Endodermal cell (in vitro differentiated cells): ENCODE data around the gene LDHA. TPM values are rescaled to one million over a fixed set of nuclear protein-coding genes. Genes with fewer than 3 reads are reported as not detected.

Experiments
- DNase-seq: peaks from one replicate; pipeline ENCODE4 v3.0.0-alpha.2; 2017
- H3K27ac ChIP-seq: 2 replicates; pipeline ENCODE4 v1.5.1; 2013; ENCODE audit warnings: mild to moderate bottlenecking, low read depth, low read length, moderate library complexity
- H3K27me3 ChIP-seq: 2 replicates; pipeline ENCODE4 v1.6.1; 2013; ENCODE audit warnings: mild to moderate bottlenecking, low read length, moderate library complexity; ENCODE audit not compliant: insufficient read depth, control insufficient read depth, poor library complexity, severe bottlenecking
- H3K36me3 ChIP-seq: 2 replicates; pipeline ENCODE4 v1.7.0; 2013; ENCODE audit warnings: mild to moderate bottlenecking, low read length, moderate library complexity; ENCODE audit not compliant: control insufficient read depth, insufficient read depth
- H3K4me1 ChIP-seq: one replicate; pipeline ENCODE4 v1.7.0; 2013; ENCODE audit warnings: low read length; ENCODE audit not compliant: control insufficient read depth, insufficient read depth
- H3K4me3 ChIP-seq: 2 replicates; pipeline ENCODE4 v1.5.1; 2013; ENCODE audit warnings: mild to moderate bottlenecking, low read length, moderate library complexity
- H3K9ac ChIP-seq: 2 replicates; pipeline ENCODE4 v1.6.1; 2013; ENCODE audit warnings: mild to moderate bottlenecking, low read length, moderate library complexity; ENCODE audit not compliant: poor library complexity, severe bottlenecking; ENCODE audit errors: extremely low read depth
- H3K9me3 ChIP-seq: 2 replicates; pipeline ENCODE4 v1.6.1; 2013; ENCODE audit warnings: mild to moderate bottlenecking, low read length, moderate library complexity; ENCODE audit not compliant: control insufficient read depth
- H3K27ac Mint-ChIP-seq: 2 replicates; pipeline ENCODE4 v1.8.0; 2020; ENCODE audit warnings: mixed read lengths
- H3K27me3 Mint-ChIP-seq: 2 replicates; pipeline ENCODE4 v1.8.0; 2021; ENCODE audit warnings: mild to moderate bottlenecking, mixed read lengths; ENCODE audit not compliant: insufficient read depth
- H3K36me3 Mint-ChIP-seq: 2 replicates; pipeline ENCODE4 v1.8.0; 2020; ENCODE audit warnings: low read depth, mixed read lengths
- H3K4me1 Mint-ChIP-seq: 2 replicates; pipeline ENCODE4 v1.8.0; 2020; ENCODE audit warnings: mixed read lengths
- H3K4me3 Mint-ChIP-seq: 2 replicates; pipeline ENCODE4 v1.8.0; 2020; ENCODE audit warnings: mild to moderate bottlenecking, moderate library complexity, mixed read lengths
- H3K9me3 Mint-ChIP-seq: 2 replicates; pipeline ENCODE4 v1.8.0; 2020; ENCODE audit warnings: mild to moderate bottlenecking, mixed read lengths
- WGBS, 2 experiments: methylation state at CpG; one replicate each; pipeline versions ENCODE4 v1.1.5 to v1.1.7; 2013; ENCODE audit warnings: missing lambda C conversion rate in 2 of 2, mixed read lengths in 1 of 2; ENCODE audit not compliant: insufficient coverage in 1 of 2, insufficient read length in 1 of 2; 5-methylcytosine and 5-hydroxymethylcytosine counted together
- microRNA-seq: library from miRNA; unstranded; fragments of <30 nt; microRNA quantifications from one replicate; pipeline ENCODE4 v1.2.0, GENCODE V29; 2020; ENCODE audit warnings: borderline microRNAs expressed
- total RNA-seq, 2 donors: library from RNA; stranded (reverse); fragmentation: NEBNext Ultra II Directional in 1 of 2; extraction: Animal tissue kit (Norgen Biotek cat#: 25700) in 1 of 2; gene quantifications; 2 replicates in 1 of 2; 3 replicates in 1 of 2; pipeline ENCODE4 v1.2.1, GENCODE V29; 2021
- TF ChIP-seq, protein P1 (sequence below): fragments of 200-600 bp; sonication (generic); conservative IDR thresholded peaks from 2 replicates; pipeline ENCODE4 v1.5.0; 2021; ENCODE audit warnings: antibody characterized with exemption, mild to moderate bottlenecking

The LDHA gene
- total RNA-seq, 2 donors from 2014 or later = 256 to 308 TPM

DNA sequence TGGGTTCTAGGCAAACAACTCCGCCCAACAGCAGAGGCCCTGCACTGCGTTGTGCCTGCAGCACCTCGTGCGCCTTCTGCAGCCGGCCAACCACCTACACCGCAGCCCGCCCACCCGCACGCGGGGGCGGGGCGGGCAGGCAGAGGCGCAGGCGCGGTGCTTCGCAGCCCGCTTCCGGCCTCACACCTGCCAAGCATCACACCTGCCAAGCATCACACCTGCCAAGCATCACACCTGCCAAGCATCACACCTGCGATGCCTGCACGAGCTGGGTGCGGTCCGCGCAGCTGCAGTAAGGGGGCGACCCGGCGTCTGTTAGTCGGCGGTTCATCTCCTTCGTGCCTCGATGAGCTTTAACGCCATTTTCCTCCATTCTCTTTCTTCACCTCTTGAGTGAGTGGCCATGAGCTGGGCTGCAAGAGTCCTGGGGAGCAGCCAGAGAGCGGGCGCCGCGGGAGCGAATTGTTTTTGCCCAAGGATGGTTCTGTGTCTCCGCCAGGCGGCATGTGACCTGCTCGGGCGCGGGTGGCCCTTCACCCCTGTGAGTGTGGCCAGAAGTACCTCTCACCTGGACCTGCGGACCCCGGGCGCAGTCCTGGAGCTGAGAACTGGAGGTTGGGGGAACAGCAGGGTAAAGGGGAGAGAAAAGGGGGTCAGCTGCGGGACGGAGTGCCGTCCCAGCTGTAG is 61.5 kb downstream of the LDHA start, which contains the start of gene LDHAL6A:
Gene LDHAL6A (plus strand): TSS at position 171 of the 687 bp plus-strand sequence. CDS start 825 bp downstream, outside the sequence.
- no peaks in the 10 kb centered on the region for H3K4me1 ChIP-seq
- WGBS, 2 experiments = 92 to 94% methylated on average over 24 to 47 of the region's 47 CpGs
- Mint-ChIP-seq H3K36me3 (no peaks in the 10 kb centered on the region), H3K27ac (no peak within 1 kb of the TSS), H3K27me3 (peaks cover 24% of the 10 kb centered on the region), H3K4me3 (no peak within 1 kb of the TSS), H3K4me1 (peaks cover 6% of the 10 kb centered on the region), H3K9me3 (no peaks in the 10 kb centered on the region)
- H3K27me3 ChIP-seq = no peaks in the 10 kb centered on the region
- TF ChIP-seq, protein P1, sequence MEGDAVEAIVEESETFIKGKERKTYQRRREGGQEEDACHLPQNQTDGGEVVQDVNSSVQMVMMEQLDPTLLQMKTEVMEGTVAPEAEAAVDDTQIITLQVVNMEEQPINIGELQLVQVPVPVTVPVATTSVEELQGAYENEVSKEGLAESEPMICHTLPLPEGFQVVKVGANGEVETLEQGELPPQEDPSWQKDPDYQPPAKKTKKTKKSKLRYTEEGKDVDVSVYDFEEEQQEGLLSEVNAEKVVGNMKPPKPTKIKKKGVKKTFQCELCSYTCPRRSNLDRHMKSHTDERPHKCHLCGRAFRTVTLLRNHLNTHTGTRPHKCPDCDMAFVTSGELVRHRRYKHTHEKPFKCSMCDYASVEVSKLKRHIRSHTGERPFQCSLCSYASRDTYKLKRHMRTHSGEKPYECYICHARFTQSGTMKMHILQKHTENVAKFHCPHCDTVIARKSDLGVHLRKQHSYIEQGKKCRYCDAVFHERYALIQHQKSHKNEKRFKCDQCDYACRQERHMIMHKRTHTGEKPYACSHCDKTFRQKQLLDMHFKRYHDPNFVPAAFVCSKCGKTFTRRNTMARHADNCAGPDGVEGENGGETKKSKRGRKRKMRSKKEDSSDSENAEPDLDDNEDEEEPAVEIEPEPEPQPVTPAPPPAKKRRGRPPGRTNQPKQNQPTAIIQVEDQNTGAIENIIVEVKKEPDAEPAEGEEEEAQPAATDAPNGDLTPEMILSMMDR = no peak
- no peaks in the 10 kb centered on the region for H3K9me3 ChIP-seq
- H3K27ac ChIP-seq = no peak within 1 kb of the TSS
- H3K4me3 ChIP-seq = no peak within 1 kb of the TSS
- peak; percentile 46 for DNase-seq
- H3K36me3 ChIP-seq = no peaks in the 10 kb centered on the region
- no peak within 1 kb of the TSS for H3K9ac ChIP-seq

DNA sequence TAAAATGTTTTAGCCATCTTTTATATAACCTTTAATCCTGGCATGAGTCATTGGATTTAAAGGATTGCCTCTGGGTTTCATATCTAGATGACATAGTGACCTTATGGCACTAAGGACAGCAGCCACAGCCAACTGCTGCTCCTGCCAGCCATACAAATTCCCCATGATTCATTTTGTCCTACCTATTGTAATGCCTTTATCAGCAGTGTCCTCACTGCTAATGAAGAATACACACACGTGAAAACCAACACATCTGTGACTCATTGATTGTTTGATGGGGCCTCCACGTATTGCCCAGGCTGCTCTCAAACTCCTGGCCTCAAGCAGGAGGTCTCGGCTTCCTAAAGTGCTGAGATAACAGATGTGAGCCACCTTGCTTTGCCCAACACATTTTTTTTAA is 63.1 kb downstream of the LDHA start:
- Histone ChIP-seq H3K36me3 (no peaks in the 10 kb centered on the region), H3K4me3 (no peak overlapping the region), H3K9ac (no peak overlapping the region), H3K27me3 (no peaks in the 10 kb centered on the region), H3K4me1 (no peaks in the 10 kb centered on the region), H3K27ac (no peak overlapping the region), H3K9me3 (no peaks in the 10 kb centered on the region)
- peaks cover 6% of the 10 kb centered on the region for H3K4me1 Mint-ChIP-seq
- H3K27me3 Mint-ChIP-seq = peaks cover 24% of the 10 kb centered on the region
- H3K9me3 Mint-ChIP-seq = no peaks in the 10 kb centered on the region
- no peak overlapping the region for H3K4me3 Mint-ChIP-seq
- WGBS, 2 experiments = 58 to 69% methylated on average over 3 of the region's 3 CpGs
- no peak for DNase-seq
- TF ChIP-seq, protein P1 = no peak
- H3K36me3 Mint-ChIP-seq = no peaks in the 10 kb centered on the region
- H3K27ac Mint-ChIP-seq = no peak overlapping the region

Small RNA genes lying within 50 kb of the gene (microRNA-seq; reads per million reads assigned to microRNA genes)
- not detected for gene MIR3159

Other genes with a start within 250 kb of the LDHA start
- gene MRGPRX4, start 221.7 kb upstream of the LDHA start, total RNA-seq = not detected
- not detected for gene SAA4, start 157.8 kb upstream of the LDHA start, total RNA-seq
- 1 to 10 TPM in 1 of 2 donors, under 1 TPM in 1; 0.29 to 1.4 TPM for gene SAA2, start 145.9 kb upstream of the LDHA start, total RNA-seq
- gene SAA1, start 128.3 kb upstream of the LDHA start, total RNA-seq = not detected
- 10 to 100 TPM; 21.4 TPM for gene HPS5, start 72.4 kb upstream of the LDHA start, total RNA-seq
- gene GTF2H1, start 72.0 kb upstream of the LDHA start, total RNA-seq = 10 to 100 TPM; 25.7 to 31.5 TPM
- gene LDHC, start 17.8 kb downstream of the LDHA start, total RNA-seq = under 1 TPM; 0.58 to 0.62 TPM
- gene LDHAL6A, start 61.3 kb downstream of the LDHA start, total RNA-seq = not detected
- 10 to 100 TPM; 56.3 to 67.4 TPM for gene TSG101, start 132.4 kb downstream of the LDHA start, total RNA-seq
- gene UEVLD, start 194.2 kb downstream of the LDHA start, total RNA-seq = 10 to 100 TPM; 14.4 to 15.0 TPM
- gene MISFA, start 205.2 kb downstream of the LDHA start, total RNA-seq = 1 to 10 TPM; 5.3 to 6.0 TPM
- gene SPTY2D1, start 239.8 kb downstream of the LDHA start, total RNA-seq = 10 to 100 TPM; 19.3 to 22.9 TPM